ENCODE data around the gene MYH10.

DNA sequence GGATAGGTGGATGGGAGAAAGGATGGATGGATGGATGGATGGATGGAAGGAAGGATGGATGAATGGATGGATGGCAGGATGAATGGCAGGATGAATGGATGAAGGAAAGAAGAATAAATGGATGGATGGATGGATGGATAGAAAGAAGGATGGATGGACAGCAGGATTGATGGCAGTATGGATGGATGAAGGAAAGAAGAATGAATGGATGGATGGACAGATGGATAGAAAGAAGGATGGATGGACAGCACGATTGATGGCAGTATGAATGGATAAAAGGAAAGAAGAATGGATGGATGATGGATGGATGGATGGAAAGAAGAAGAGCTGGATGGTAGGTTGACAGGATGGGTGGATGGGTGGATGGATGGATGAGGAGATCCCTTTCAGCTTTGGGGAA, 9.2 kb upstream of the MYH10 start:
- TF ChIP-seq, protein P1, sequence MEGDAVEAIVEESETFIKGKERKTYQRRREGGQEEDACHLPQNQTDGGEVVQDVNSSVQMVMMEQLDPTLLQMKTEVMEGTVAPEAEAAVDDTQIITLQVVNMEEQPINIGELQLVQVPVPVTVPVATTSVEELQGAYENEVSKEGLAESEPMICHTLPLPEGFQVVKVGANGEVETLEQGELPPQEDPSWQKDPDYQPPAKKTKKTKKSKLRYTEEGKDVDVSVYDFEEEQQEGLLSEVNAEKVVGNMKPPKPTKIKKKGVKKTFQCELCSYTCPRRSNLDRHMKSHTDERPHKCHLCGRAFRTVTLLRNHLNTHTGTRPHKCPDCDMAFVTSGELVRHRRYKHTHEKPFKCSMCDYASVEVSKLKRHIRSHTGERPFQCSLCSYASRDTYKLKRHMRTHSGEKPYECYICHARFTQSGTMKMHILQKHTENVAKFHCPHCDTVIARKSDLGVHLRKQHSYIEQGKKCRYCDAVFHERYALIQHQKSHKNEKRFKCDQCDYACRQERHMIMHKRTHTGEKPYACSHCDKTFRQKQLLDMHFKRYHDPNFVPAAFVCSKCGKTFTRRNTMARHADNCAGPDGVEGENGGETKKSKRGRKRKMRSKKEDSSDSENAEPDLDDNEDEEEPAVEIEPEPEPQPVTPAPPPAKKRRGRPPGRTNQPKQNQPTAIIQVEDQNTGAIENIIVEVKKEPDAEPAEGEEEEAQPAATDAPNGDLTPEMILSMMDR (IDR thresholded peaks at IDR 0.05; ENCODE audit: poor library complexity), result no peak
- no peak for TF ChIP-seq EZH2 (IDR thresholded peaks at IDR 0.05; ENCODE audit: borderline replicate concordance)
